Measurements from ENCODE around the gene LIMS2.

LIMS2 gene

GRCh38 chr2:127645395-127646291 lies 29.7 kb downstream of the LIMS2 start, which contains the start of gene GPR17:
TSS of gene GPR17 (plus strand) at chr2:127646153. CDS start at chr2:127650736, 4,583 bp downstream.
- no peak for DNase-seq (ENCODE audit: low spot score)

DNA sequence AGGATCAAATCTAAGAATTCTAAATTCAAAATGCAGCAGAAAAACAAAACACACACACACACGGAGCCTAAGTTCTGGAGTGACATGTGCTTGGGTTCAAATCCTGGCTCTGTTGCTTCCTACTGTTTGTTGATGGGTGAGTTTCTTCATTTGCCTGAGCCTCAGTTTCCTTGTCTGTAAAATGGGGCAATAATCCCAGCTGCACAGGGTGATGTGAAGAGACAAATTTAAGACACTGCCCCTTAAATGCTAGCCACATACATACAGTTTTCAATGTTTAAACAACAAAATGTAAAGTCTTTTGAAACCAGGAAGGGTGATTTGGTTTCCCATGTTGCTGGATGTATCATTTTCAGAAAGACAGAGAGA lies 30.3 kb downstream of the LIMS2 start:
- DNase-seq (ENCODE audit: low spot score) = no peak

GRCh38 chr2:127644066-127645025 lies 31.0 kb downstream of the LIMS2 start:
- DNase-seq (ENCODE audit: low spot score) = no peak

GRCh38 chr2:127643439-127644065 lies 31.8 kb downstream of the LIMS2 start:
- DNase-seq (ENCODE audit: low spot score) = no peak

GRCh38 chr2:127642706-127643438 lies 32.5 kb downstream of the LIMS2 start:
- DNase-seq (ENCODE audit: low spot score) = no peak

- DNase-seq (ENCODE audit: low spot score) = no peak
Measured at GRCh38 chr2:127641846-127642507, 33.4 kb downstream of the LIMS2 start.

DNA sequence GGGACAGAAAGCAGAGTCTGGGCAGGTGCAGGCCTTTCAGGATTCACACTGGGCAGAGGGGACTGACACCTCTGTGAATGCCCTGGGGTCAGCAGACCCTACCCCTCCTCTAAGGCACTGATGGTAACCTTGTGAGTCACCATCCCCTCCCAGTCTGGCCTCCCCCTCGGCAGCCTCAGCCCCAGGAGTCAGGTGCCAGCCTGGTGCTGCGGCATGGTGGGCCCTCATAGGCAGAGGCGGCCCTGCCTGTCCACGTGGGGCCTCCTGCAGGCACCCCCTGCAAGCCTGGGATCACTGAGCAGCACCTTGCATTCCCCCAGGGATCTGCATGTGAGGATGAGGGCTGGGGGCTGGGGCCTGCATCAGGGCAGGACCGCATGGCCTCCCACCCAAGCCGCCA lies 34.2 kb downstream of the LIMS2 start:
- no peak for DNase-seq (ENCODE audit: low spot score)

GRCh38 chr2:127640082-127641072 lies 35.0 kb downstream of the LIMS2 start:
- DNase-seq (ENCODE audit: low spot score) = peak; percentile 10

DNA sequence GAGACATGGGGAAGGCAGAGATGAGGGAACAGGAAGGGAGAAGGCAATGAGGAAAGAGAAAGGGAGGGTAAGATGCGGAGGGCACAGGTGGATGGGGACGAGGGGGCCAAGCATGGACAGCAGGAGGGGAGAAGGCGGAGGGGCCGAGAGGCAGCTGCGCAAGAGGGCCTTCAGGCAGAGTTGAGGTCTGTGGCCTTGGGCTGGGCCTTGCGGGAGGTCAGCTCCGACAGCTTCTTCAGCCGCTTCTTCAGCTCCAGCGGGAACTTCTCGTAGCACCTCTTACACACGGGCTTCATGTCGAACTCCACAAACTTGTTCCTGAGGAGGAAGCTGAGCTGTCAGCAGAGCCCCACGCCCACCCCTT lies 36.2 kb downstream of the LIMS2 start:
- DNase-seq (ENCODE audit: low spot score) = no peak

GRCh38 chr2:127638361-127639110 lies 36.8 kb downstream of the LIMS2 start:
- no peak for DNase-seq (ENCODE audit: low spot score)

DNA sequence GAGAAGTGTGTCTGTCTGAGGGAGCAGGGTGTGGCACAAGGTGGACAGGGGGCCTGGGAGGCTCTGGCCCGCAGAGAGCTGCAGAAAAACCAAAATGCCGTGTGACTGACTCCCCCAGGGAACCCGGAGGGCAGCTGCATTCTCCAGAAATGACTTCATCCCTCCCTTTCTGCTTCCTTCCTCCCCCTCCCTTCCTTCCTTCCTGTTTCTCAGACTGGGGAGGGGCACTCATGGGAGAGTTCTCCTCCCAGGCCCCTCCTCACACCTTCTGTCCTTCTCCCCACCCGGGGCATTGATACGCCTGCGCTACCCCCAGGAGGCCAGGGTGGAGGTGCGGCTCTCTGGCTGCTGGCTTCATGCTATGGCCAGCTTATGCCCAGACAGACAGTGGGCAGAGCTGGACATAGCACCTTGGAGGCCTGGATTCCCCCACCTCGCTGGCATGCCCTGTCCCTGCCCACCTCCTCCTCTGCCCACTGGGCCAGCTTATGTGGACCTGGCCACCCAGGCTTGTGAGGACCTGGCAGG lies 37.5 kb downstream of the LIMS2 start:
- no peak for DNase-seq (ENCODE audit: low spot score)

- DNase-seq (ENCODE audit: low spot score) = no peak
Measured at GRCh38 chr2:127637236-127637630, 38.1 kb downstream of the LIMS2 start.

- DNase-seq (ENCODE audit: low spot score) = no peak
Measured at GRCh38 chr2:127636248-127637235, 38.8 kb downstream of the LIMS2 start.

DNA sequence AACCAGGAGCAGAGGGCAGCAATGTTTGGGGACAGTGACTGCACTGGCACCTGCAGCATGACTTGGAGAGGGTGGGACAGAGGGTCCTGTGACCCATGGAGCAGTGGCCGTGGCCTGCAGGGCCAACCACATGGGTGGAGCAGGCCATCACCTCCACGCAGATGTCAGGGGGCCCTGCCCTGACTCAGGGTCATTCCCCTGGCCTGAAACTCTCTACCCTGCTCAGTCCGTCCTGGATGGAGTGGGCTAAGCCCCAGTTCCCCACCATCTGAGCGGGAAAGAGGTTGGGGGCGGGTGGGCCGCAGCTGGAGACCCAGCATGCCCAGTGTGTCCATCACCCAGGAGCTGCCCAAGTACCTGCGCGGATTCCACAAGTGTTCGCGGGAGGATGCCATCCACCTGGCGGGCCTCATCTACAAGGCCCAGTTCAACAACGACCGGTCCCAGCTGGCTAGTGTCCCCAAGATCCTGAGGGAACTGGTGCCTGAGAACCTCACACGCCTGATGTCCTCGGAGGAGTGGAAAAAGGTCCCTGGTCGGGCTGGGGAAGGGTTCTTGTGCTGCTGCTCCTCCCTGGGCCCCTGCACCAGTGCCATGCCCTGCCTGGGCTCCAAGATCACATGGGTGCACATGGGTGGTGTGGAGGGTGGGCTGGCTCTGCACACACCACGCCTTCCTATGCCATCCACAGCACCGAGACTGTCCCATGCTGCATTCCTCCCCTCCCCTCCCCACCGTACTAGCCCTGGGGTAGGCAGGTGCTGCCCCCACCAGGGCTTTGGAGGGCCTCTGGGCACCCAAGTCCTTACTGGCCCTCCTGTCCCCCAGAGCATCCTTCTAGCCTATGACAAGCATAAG lies 39.7 kb downstream of the LIMS2 start:
- DNase-seq (ENCODE audit: low spot score) = no peak

GRCh38 chr2:127634626-127635379 lies 40.5 kb downstream of the LIMS2 start:
- DNase-seq (ENCODE audit: low spot score) = no peak
